Lower lobe of right lung (tissue), 2 donors: ENCODE data around the gene PNPLA2. TPM values are rescaled to one million over a fixed set of nuclear protein-coding genes. Genes with fewer than 3 reads are reported as not detected.

Experiments
- ATAC-seq, 2 donors: fragments of 200-7000 bp; cut with Tn5 transposase; one replicate each; pipeline ENCODE4 v1.9.1; 2020 to 2022; ENCODE audit warnings: mild to moderate bottlenecking in 2 of 2, moderate library complexity in 2 of 2
- DNase-seq: peaks from one replicate; pipeline ENCODE4 v3.0.0-alpha.2; 2020
- H3K27ac ChIP-seq: fragments of 200-600 bp; one replicate; pipeline ENCODE4 v1.8.0; 2022
- H3K27me3 ChIP-seq: fragments of 200-600 bp; one replicate; pipeline ENCODE4 v1.8.0; 2022; ENCODE audit warnings: low read depth
- H3K36me3 ChIP-seq: fragments of 200-600 bp; one replicate; pipeline ENCODE4 v1.8.0; 2022; ENCODE audit warnings: mild to moderate bottlenecking
- H3K4me1 ChIP-seq: fragments of 200-600 bp; one replicate; pipeline ENCODE4 v1.8.0; 2022
- H3K4me3 ChIP-seq: fragments of 200-600 bp; one replicate; pipeline ENCODE4 v1.8.0; 2022; ENCODE audit warnings: mild to moderate bottlenecking
- H3K9me3 ChIP-seq: fragments of 200-600 bp; one replicate; pipeline ENCODE4 v1.8.0; 2022
- CTCF ChIP-seq: fragments of 200-600 bp; IDR thresholded peaks from one replicate; pipeline ENCODE4 v1.8.0; 2022; ENCODE audit warnings: antibody characterized with exemption, mild to moderate bottlenecking
- intact Hi-C: fragments of 100-400 bp; cut with DNase I; formaldehyde crosslinking; loops from one replicate; pipeline ENCODE4 v1.11.0; 2022
- total RNA-seq: library from RNA; stranded (reverse); fragmentation: NEBNext Ultra II Directional; extraction: Animal tissue kit (Norgen Biotek cat#: 25700); gene quantifications from one replicate; pipeline ENCODE4 v1.2.1, GENCODE V29; 2021
- donor health status: DM: no; HTN: yes; CAD: no; lungs with severe emphysema.

PNPLA2 gene
- total RNA-seq, 1 donor from 2014 or later, result 137 TPM

- DNase-seq, result no peak
- no peak for ATAC-seq
- peaks cover 42% of the 10 kb centered on the region for H3K36me3 ChIP-seq
- TF ChIP-seq CTCF, result no peak
- H3K27ac ChIP-seq, result no peak overlapping the region
- H3K9me3 ChIP-seq, result no peaks in the 10 kb centered on the region
- intact Hi-C loops, result no loop called here
- H3K4me1 ChIP-seq, result peaks cover 61% of the 10 kb centered on the region
- no peak overlapping the region for H3K4me3 ChIP-seq
- no peaks in the 10 kb centered on the region for H3K27me3 ChIP-seq
Measured at GRCh38 chr11:823441-824291, 5.0 kb downstream of the PNPLA2 start.

GRCh38 chr11:824292-824880 is 5.7 kb downstream of the PNPLA2 start:
- H3K4me1 ChIP-seq, result peaks cover 65% of the 10 kb centered on the region
- ATAC-seq (no peak), DNase-seq (no peak)
- no peaks in the 10 kb centered on the region for H3K27me3 ChIP-seq
- H3K27ac ChIP-seq, result no peak overlapping the region
- intact Hi-C loops, result no loop called here
- H3K4me3 ChIP-seq, result no peak overlapping the region
- H3K9me3 ChIP-seq, result no peaks in the 10 kb centered on the region
- TF ChIP-seq CTCF, result no peak
- peaks cover 42% of the 10 kb centered on the region for H3K36me3 ChIP-seq

- intact Hi-C loops, result no loop called here
- no peak for DNase-seq
- Histone ChIP-seq H3K4me1 (peaks cover 70% of the 10 kb centered on the region), H3K36me3 (peaks cover 42% of the 10 kb centered on the region), H3K9me3 (no peaks in the 10 kb centered on the region), H3K27me3 (no peaks in the 10 kb centered on the region), H3K4me3 (no peak overlapping the region), H3K27ac (peak overlapping the region; percentile 86)
- no peak for ATAC-seq
- TF ChIP-seq CTCF, result no peak
Measured at GRCh38 chr11:824942-825341, 6.2 kb downstream of the PNPLA2 start.

- H3K27me3 ChIP-seq, result no peaks in the 10 kb centered on the region
- no peaks in the 10 kb centered on the region for H3K9me3 ChIP-seq
- H3K36me3 ChIP-seq, result peaks cover 42% of the 10 kb centered on the region
- H3K4me3 ChIP-seq, result no peak overlapping the region
- peaks cover 72% of the 10 kb centered on the region for H3K4me1 ChIP-seq
- no peak for TF ChIP-seq CTCF
- ATAC-seq (no peak), DNase-seq (no peak)
- peak overlapping the region; percentile 86 for H3K27ac ChIP-seq
- intact Hi-C loops, result no loop called here
Measured at GRCh38 chr11:825366-826226, 6.9 kb downstream of the PNPLA2 start.

GRCh38 chr11:826227-826621 is 7.5 kb downstream of the PNPLA2 start:
- Histone ChIP-seq H3K27me3 (no peaks in the 10 kb centered on the region), H3K36me3 (peaks cover 42% of the 10 kb centered on the region), H3K4me1 (peaks cover 72% of the 10 kb centered on the region), H3K4me3 (peak overlapping the region; percentile 58), H3K9me3 (no peaks in the 10 kb centered on the region), H3K27ac (peak overlapping the region; percentile 86)
- no peak for DNase-seq
- ATAC-seq, result no peak
- intact Hi-C loops, result no loop called here
- TF ChIP-seq CTCF, result no peak
